Activated T-cell treated with anti-CD3 and anti-CD28 coated beads, Interleukin-2, amount 50 U/mL, for 1 hour (primary cell): Measurements from ENCODE around the gene SPON1.
"Not testable (repeated sequence)": the region's sequence is repeated elsewhere in the genome, so short reads cannot be mapped to it uniquely, and the experiment has no call there.

ENCODE experiments used
- DNase-seq: peaks from one replicate; pipeline ENCODE4 v3.0.0-alpha.2; 2020

The SPON1 gene

GRCh38 chr11:13962562-13963168 lies at the start of gene SPON1:
Gene SPON1 (plus strand): TSS chr11:13962723. CDS start chr11:13962905, 182 bp downstream.
- peak; percentile 62 for DNase-seq

GRCh38 chr11:13917264-13917663 lies 45.3 kb upstream of the SPON1 start:
- no peak for DNase-seq

- no peak for DNase-seq
Measured at GRCh38 chr11:13917904-13918303, 44.6 kb upstream of the SPON1 start.

- no peak for DNase-seq
Measured at GRCh38 chr11:13920756-13921155, 41.8 kb upstream of the SPON1 start.

GRCh38 chr11:13921545-13921944 lies 41.0 kb upstream of the SPON1 start:
- no peak for DNase-seq

- DNase-seq: no peak
Measured at GRCh38 chr11:13923182-13923581, 39.3 kb upstream of the SPON1 start.

- DNase-seq: no peak
Measured at GRCh38 chr11:13923716-13924650, 38.5 kb upstream of the SPON1 start.

- DNase-seq: no peak
Measured at GRCh38 chr11:13924801-13925327, 37.7 kb upstream of the SPON1 start.

GRCh38 chr11:13926366-13926765 lies 36.2 kb upstream of the SPON1 start:
- DNase-seq: not testable (repeated sequence)

- no peak for DNase-seq
Measured at GRCh38 chr11:13926981-13927380, 35.5 kb upstream of the SPON1 start.

GRCh38 chr11:13927481-13927880 lies 35.0 kb upstream of the SPON1 start:
- DNase-seq: no peak

GRCh38 chr11:13928566-13929251 lies 33.8 kb upstream of the SPON1 start:
- DNase-seq: no peak

GRCh38 chr11:13929395-13929891 lies 33.1 kb upstream of the SPON1 start:
- no peak for DNase-seq

- DNase-seq: no peak
Measured at GRCh38 chr11:13931356-13931755, 31.2 kb upstream of the SPON1 start.

GRCh38 chr11:13937154-13937553 lies 25.4 kb upstream of the SPON1 start:
- not testable (repeated sequence) for DNase-seq

- DNase-seq: peak; percentile 55
Measured at GRCh38 chr11:13938829-13939228, 23.7 kb upstream of the SPON1 start.

- DNase-seq: no peak
Measured at GRCh38 chr11:13939961-13940906, 22.3 kb upstream of the SPON1 start.

- DNase-seq: no peak
Measured at GRCh38 chr11:13940907-13941256, 21.6 kb upstream of the SPON1 start.

- DNase-seq: no peak
Measured at GRCh38 chr11:13941775-13942174, 20.7 kb upstream of the SPON1 start.

- DNase-seq: no peak
Measured at GRCh38 chr11:13942378-13942777, 20.1 kb upstream of the SPON1 start.

GRCh38 chr11:13942971-13943381 lies 19.5 kb upstream of the SPON1 start:
- no peak for DNase-seq

- DNase-seq: no peak
Measured at GRCh38 chr11:13944016-13944415, 18.5 kb upstream of the SPON1 start.
